Heart left ventricle (tissue), 16 donors: ENCODE measurements around the gene NCOR1. TPM values are rescaled to one million over a fixed set of nuclear protein-coding genes. Genes with fewer than 3 reads are reported as not detected.

Source experiments
- ATAC-seq, 4 donors: fragments of 200-7000 bp; cut with Tn5 transposase; one replicate each; pipeline ENCODE4 v1.9.1; 2020 to 2022; ENCODE audit warnings: moderate library complexity in 4 of 4, mild to moderate bottlenecking in 3 of 4, moderate number of reproducible peaks in 1 of 4
- DNase-seq, 5 donors: peaks; one replicate each; pipeline ENCODE4 v3.0.0-alpha.2; 2020
- H3K27ac ChIP-seq, 12 donors: fragments of 200-600 bp; sonication (generic) in 4 of 12; one replicate each; pipeline versions ENCODE4 v1.5.0 to v1.8.0; 2016 to 2022; ENCODE audit warnings: mild to moderate bottlenecking in 2 of 12
- H3K27me3 ChIP-seq, 9 donors: fragments of 200-600 bp; sonication (generic) in 2 of 9; one replicate each; pipeline versions ENCODE4 v1.5.1 to v1.8.0; 2016 to 2022; ENCODE audit warnings: mild to moderate bottlenecking in 3 of 9
- H3K36me3 ChIP-seq, 9 donors: fragments of 200-600 bp; sonication (generic) in 2 of 9; one replicate each; pipeline versions ENCODE4 v1.5.0 to v1.8.0; 2018 to 2022; ENCODE audit warnings: mild to moderate bottlenecking in 2 of 9
- H3K4me1 ChIP-seq, 12 donors: fragments of 200-600 bp; sonication (generic) in 4 of 12; one replicate each; pipeline versions ENCODE4 v1.5.0 to v1.8.0; 2016 to 2022; ENCODE audit warnings: mild to moderate bottlenecking in 3 of 12
- H3K4me3 ChIP-seq, 12 donors: fragments of 200-600 bp; sonication (generic) in 4 of 12; one replicate each; pipeline versions ENCODE4 v1.5.0 to v1.8.0; 2017 to 2022; ENCODE audit warnings: mild to moderate bottlenecking in 9 of 12, moderate library complexity in 4 of 12
- H3K9me3 ChIP-seq, 12 donors: fragments of 200-600 bp; sonication (generic) in 4 of 12; one replicate each; pipeline versions ENCODE4 v1.5.0 to v1.8.0; 2016 to 2022; ENCODE audit warnings: mild to moderate bottlenecking in 1 of 12
- POLR2A ChIP-seq, 2 donors: fragments of 450-650 bp; IDR thresholded peaks; one replicate each; pipeline ENCODE4 v1.6.1; 2017; ENCODE audit warnings: antibody characterized with exemption in 2 of 2, mild to moderate bottlenecking in 2 of 2, moderate library complexity in 2 of 2
- WGBS, 4 donors: extraction: QIAGEN DNeasy Blood & Tissue Kit in 2 of 4; methylation state at CpG; one replicate each; pipeline versions ENCODE4 v1.1.5 to v1.1.7; 2013 to 2018; 5-methylcytosine and 5-hydroxymethylcytosine counted together
- intact Hi-C, 10 donors: fragments of 100-400 bp; cut with DNase I; formaldehyde crosslinking; loops; one replicate each; pipeline versions ENCODE4 v1.11.1 to v1.14.2; 2022
- polyA plus RNA-seq, 2 donors: library from polyadenylated mRNA; stranded (reverse); fragments of 200-250 nt; gene quantifications; one replicate each; pipeline ENCODE4 v1.2.3, GENCODE V29; 2013
- total RNA-seq, 9 donors: library from RNA; depleted of rRNA in 2 of 9; stranded (reverse); fragments of >200 nt in 2 of 9; fragmentation: NEBNext Ultra II Directional in 3 of 9; extraction: Animal tissue kit (Norgen Biotek cat#: 25700) in 3 of 9; gene quantifications; one replicate each; pipeline versions ENCODE4 v1.1.0 to v1.2.4, GENCODE V29; 2016 to 2023
- TF ChIP-seq, protein P1 (sequence below), 12 donors: fragments of 200-600 bp; sonication (generic) in 4 of 12; IDR thresholded peaks; one replicate each; pipeline versions ENCODE4 v1.5.0 to v1.8.0; 2018 to 2022; ENCODE audit warnings: antibody characterized with exemption in 12 of 12, mild to moderate bottlenecking in 5 of 12
- donor health status: ischemic (EF 13 %, LVEDD 7.1; RV severe dilation, severe dysfunction).
- donor health status: healthy with polysubstance abuse.
- donor health status: DM: no; HTN: yes; CAD: no.
- donor health status: DM: no; HTN: no; CAD: no.
- donor health status: ischemic (EF 25% LVEDD 6.9; RV normal size, moderate dysfunction).
- donor health status: ischemic (EF 25% LVEDD 5.7; RV mildly dilated, moderate dysfunction).
- donor health status: healthy.
- donor health status: DM: yes; HTN: yes; CAD: no.
- donor health status: ischemic (EF 35%, LVEDD 5.7; RV mildly dilated, moderate dysfunction).
- donor health status: nonischemic (EF 11% LVEDD 7.7; RV severe dilation, severe dysfunction).
- donor health status: DM: yes; HTN: yes; CAD: no.
- donor health status: PGD.
- donor health status: ischemic (EF 29% LVEDD 5.4; RV normal size, mild dysfunction).
- donor health status: nonischemic (EF 23%, LVEDD 6.1; RV moderate dilation, normal function).

NCOR1 gene
- total and polyA plus RNA-seq, 11 donors, result 35.2 to 92.2 (median 74.1) TPM

- H3K4me1 ChIP-seq, result peaks cover 0 to 10% (median 0%) of the 10 kb centered on the region in 12 donors
- DNase-seq, result no peak
- peak in 1 of 4 donors; percentile 36 for ATAC-seq
- intact Hi-C loops, result no loop called here
- peaks cover 2 to 84% (median 64%) of the 10 kb centered on the region in 9 donors for H3K36me3 ChIP-seq
- H3K27me3 ChIP-seq, result no peaks in the 10 kb centered on the region
- no peak overlapping the region for H3K4me3 ChIP-seq
- 18 to 36% (median 30%) methylated on average over 1 of the region's 1 CpG for WGBS, 4 donors
- H3K9me3 ChIP-seq, result peaks cover 0 to 17% (median 0%) of the 10 kb centered on the region in 12 donors
- no peak for TF ChIP-seq POLR2A (IDR thresholded peaks at IDR 0.05)
- TF ChIP-seq, protein P1, sequence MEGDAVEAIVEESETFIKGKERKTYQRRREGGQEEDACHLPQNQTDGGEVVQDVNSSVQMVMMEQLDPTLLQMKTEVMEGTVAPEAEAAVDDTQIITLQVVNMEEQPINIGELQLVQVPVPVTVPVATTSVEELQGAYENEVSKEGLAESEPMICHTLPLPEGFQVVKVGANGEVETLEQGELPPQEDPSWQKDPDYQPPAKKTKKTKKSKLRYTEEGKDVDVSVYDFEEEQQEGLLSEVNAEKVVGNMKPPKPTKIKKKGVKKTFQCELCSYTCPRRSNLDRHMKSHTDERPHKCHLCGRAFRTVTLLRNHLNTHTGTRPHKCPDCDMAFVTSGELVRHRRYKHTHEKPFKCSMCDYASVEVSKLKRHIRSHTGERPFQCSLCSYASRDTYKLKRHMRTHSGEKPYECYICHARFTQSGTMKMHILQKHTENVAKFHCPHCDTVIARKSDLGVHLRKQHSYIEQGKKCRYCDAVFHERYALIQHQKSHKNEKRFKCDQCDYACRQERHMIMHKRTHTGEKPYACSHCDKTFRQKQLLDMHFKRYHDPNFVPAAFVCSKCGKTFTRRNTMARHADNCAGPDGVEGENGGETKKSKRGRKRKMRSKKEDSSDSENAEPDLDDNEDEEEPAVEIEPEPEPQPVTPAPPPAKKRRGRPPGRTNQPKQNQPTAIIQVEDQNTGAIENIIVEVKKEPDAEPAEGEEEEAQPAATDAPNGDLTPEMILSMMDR (IDR thresholded peaks at IDR 0.05), result no peak
- H3K27ac ChIP-seq, result peak overlapping the region in 1 of 12 donors; percentile 5
Observed at GRCh38 chr17:16052486-16052885, 162.8 kb downstream of the NCOR1 start.

- 96 to 99% (median 97%) methylated on average over 6 of the region's 6 CpGs for WGBS, 4 donors
- H3K27me3 ChIP-seq, result no peaks in the 10 kb centered on the region
- no peak for TF ChIP-seq POLR2A (IDR thresholded peaks at IDR 0.05)
- TF ChIP-seq, protein P1 (IDR thresholded peaks at IDR 0.05), result no peak
- no peak overlapping the region for H3K27ac ChIP-seq
- ATAC-seq, result no peak
- peaks cover 0 to 17% (median 0%) of the 10 kb centered on the region in 12 donors for H3K9me3 ChIP-seq
- peaks cover 0 to 84% (median 64%) of the 10 kb centered on the region in 9 donors for H3K36me3 ChIP-seq
- no peak for DNase-seq
- H3K4me1 ChIP-seq, result peaks cover 0 to 10% (median 0%) of the 10 kb centered on the region in 12 donors
- no peak overlapping the region for H3K4me3 ChIP-seq
- intact Hi-C loops, result no loop called here
Observed at GRCh38 chr17:16050844-16051243, 164.5 kb downstream of the NCOR1 start.

DNA sequence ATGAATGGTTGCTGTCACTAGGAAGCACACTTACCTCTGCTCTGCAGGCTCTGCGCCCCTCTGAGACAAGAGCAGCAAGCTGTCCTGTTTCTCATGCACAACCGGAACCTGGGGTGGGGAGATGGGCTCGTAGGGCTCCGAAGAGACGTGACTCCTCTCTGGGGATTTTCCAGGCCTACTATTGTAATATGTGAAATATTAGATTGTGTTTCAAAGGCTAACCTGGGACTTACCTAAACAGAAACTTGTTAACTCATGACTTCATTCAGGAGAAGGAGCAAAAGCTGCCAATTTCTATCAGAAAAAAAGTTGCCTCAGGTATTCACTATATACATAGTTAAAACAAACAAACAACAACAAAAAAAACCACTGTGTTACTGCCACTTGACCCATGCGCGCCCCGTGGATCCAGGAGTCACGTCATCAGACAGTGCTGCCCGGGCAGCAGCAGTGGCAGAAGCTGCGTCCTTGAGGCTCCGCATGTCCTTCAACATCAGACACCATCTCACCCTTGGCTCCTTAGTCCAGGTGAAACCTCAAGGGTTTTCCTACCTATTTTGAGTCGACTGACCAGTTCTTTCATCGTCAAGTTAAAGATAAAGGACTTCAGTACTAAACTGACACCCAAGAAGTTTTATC lies 166.4 kb downstream of the NCOR1 start:
- no peak for DNase-seq
- Histone ChIP-seq H3K4me1 (peaks cover 0 to 10% (median 0%) of the 10 kb centered on the region in 12 donors), H3K27me3 (no peaks in the 10 kb centered on the region), H3K9me3 (peaks cover 0 to 14% (median 0%) of the 10 kb centered on the region in 12 donors), H3K27ac (no peak overlapping the region), H3K4me3 (no peak overlapping the region), H3K36me3 (peaks cover 0 to 84% (median 66%) of the 10 kb centered on the region in 9 donors)
- no peak for ATAC-seq
- TF ChIP-seq POLR2A (IDR thresholded peaks at IDR 0.05), result no peak
- TF ChIP-seq, protein P1 (IDR thresholded peaks at IDR 0.05), result no peak
- 82 to 90% (median 87%) methylated on average over 14 of the region's 14 CpGs for WGBS, 4 donors
- intact Hi-C loops, result no loop called here

- no peaks in the 10 kb centered on the region for H3K27me3 ChIP-seq
- H3K4me1 ChIP-seq, result peaks cover 0 to 3% (median 0%) of the 10 kb centered on the region in 12 donors
- no peaks in the 10 kb centered on the region for H3K9me3 ChIP-seq
- DNase-seq (no peak), ATAC-seq (no peak)
- no peak overlapping the region for H3K4me3 ChIP-seq
- 83 to 89% (median 86%) methylated on average over 3 of the region's 3 CpGs for WGBS, 4 donors
- peaks cover 0 to 95% (median 81%) of the 10 kb centered on the region in 9 donors for H3K36me3 ChIP-seq
- no peak overlapping the region for H3K27ac ChIP-seq
- TF ChIP-seq, protein P1 (IDR thresholded peaks at IDR 0.05), result no peak
- TF ChIP-seq POLR2A (IDR thresholded peaks at IDR 0.05), result no peak
- intact Hi-C loops, result no loop called here
Observed at GRCh38 chr17:16046966-16047365, 168.4 kb downstream of the NCOR1 start.
